HG02678 (cell line): ENCODE measurements around the gene ERCC6L2.

Experiments used
- ATAC-seq: cut with Tn5 transposase; IDR thresholded peaks from one replicate; pipeline ENCODE4 v1.9.1; 2021; ENCODE audit warnings: mild to moderate bottlenecking, moderate library complexity; ENCODE audit not compliant: unreplicated experiment

ERCC6L2 gene

GRCh38 chr9:95920017-95920416, 44.5 kb downstream of the ERCC6L2 start:
- ATAC-seq, result no peak

- no peak for ATAC-seq
These were observed 48.3 kb downstream of the ERCC6L2 start for GRCh38 chr9:95923794-95924193.

- no peak for ATAC-seq
These were observed 49.5 kb downstream of the ERCC6L2 start for GRCh38 chr9:95924987-95925386.

- no peak for ATAC-seq
These were observed 51.9 kb downstream of the ERCC6L2 start for GRCh38 chr9:95927271-95928004.

GRCh38 chr9:95930277-95930676, 54.8 kb downstream of the ERCC6L2 start:
- ATAC-seq, result no peak

GRCh38 chr9:95935861-95936578, 60.5 kb downstream of the ERCC6L2 start:
- no peak for ATAC-seq

GRCh38 chr9:95936579-95937075, 61.1 kb downstream of the ERCC6L2 start:
- ATAC-seq, result no peak

- no peak for ATAC-seq
These were observed 61.6 kb downstream of the ERCC6L2 start for GRCh38 chr9:95937131-95937530.

- ATAC-seq, result no peak
These were observed 63.2 kb downstream of the ERCC6L2 start for GRCh38 chr9:95938724-95939123.

GRCh38 chr9:95939472-95939871, 64.0 kb downstream of the ERCC6L2 start:
- ATAC-seq, result no peak

- no peak for ATAC-seq
These were observed 64.8 kb downstream of the ERCC6L2 start for GRCh38 chr9:95940265-95940664.

- ATAC-seq, result no peak
These were observed 66.5 kb downstream of the ERCC6L2 start for GRCh38 chr9:95942016-95942415.

GRCh38 chr9:95947118-95947517, 71.6 kb downstream of the ERCC6L2 start:
- no peak for ATAC-seq

- no peak for ATAC-seq
These were observed 77.0 kb downstream of the ERCC6L2 start for GRCh38 chr9:95952471-95952870.

GRCh38 chr9:95953986-95954385, 78.5 kb downstream of the ERCC6L2 start:
- no peak for ATAC-seq

- no peak for ATAC-seq
These were observed 79.4 kb downstream of the ERCC6L2 start for GRCh38 chr9:95954940-95955339.

GRCh38 chr9:95962936-95963335, 87.4 kb downstream of the ERCC6L2 start:
- ATAC-seq, result no peak

GRCh38 chr9:95963659-95964058, 88.2 kb downstream of the ERCC6L2 start:
- ATAC-seq, result no peak

- ATAC-seq, result no peak
These were observed 90.8 kb downstream of the ERCC6L2 start for GRCh38 chr9:95966306-95966705.

GRCh38 chr9:95970317-95970716, 94.8 kb downstream of the ERCC6L2 start:
- ATAC-seq, result no peak

GRCh38 chr9:95971815-95972214, 96.3 kb downstream of the ERCC6L2 start:
- no peak for ATAC-seq

- no peak for ATAC-seq
These were observed 98.9 kb downstream of the ERCC6L2 start for GRCh38 chr9:95974389-95974788.
